HG03457 (cell line): ENCODE data around the gene TMEM187.
"Not testable (repeated sequence)": the region's sequence is repeated elsewhere in the genome, so short reads cannot be mapped to it uniquely, and the experiment has no call there.

Experiments used
- ATAC-seq: cut with Tn5 transposase; IDR thresholded peaks from one replicate; pipeline ENCODE4 v1.9.1; 2021; ENCODE audit warnings: moderate number of reproducible peaks; ENCODE audit not compliant: unreplicated experiment

Gene TMEM187

DNA sequence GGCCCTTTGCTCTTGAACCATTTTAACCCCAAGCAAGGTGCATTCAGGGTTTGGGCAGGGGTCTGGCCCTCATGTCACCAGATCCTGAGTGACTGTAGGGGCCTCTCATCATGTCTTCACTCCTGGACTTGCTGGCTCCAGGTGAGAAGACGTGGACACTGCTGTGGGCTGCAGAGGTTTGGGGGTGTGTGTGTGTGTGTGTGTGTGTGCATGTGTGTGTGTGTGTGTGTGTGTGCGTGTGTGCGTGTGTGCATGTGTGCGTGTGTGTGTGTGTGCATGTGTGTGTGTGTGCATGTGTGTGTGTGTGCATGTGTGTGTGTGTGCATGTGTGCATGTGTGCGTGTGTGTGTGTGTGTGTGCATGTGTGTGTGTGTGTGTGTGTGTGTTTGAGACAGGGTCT lies 21.8 kb downstream of the TMEM187 start:
- ATAC-seq = not testable (repeated sequence)

DNA sequence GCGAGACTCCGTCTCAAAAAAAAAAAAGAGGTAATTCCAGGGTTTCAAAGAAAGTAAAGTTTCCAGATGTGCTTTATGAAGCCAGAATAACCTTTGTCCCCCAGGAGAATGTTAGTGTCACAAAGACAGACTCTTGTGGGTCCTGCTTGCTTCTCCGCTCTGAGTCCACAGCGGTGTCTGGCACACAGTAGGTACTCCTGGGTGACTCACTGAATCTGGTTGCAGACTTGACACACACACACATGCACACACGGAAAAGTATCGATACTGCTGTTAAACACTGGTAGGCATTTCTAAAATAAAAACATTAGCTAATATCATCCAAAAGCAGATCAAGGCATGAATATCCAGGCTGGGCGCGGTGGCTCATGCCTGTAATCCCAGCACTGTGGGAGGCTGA lies 22.9 kb downstream of the TMEM187 start:
- no peak for ATAC-seq

DNA sequence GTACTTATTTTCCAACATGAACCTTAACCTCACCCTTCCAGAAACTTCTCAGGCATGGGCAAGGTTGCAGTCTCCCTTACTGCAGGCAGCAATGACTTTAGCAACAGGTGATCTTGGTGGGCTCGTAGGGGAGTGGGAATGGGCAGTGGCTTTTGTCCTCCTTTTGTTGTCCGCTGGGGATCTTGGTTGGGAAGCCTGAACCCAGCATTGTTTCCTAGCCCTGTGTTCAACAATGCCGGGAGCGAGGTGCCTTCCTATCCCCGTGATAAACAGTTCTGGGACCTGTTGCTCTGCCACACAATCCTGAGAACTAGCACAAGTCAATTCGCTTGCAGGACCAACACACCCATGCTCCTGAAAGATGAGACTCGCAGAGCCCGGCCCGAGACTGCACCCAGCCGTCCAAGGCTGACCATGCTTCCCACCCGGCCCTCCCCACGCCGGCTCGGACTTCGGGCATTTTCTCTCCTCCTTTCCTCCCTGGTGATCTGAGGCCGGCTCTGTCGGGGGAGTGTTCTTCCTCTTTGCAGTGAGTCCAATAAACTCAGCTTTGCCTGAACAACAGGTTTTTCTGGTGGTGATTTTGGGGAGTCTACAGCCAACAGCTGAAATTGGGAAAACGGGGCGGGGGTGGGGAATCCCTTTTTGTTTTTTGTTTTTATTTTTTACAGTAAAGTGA lies 26.9 kb downstream of the TMEM187 start:
- no peak for ATAC-seq

DNA sequence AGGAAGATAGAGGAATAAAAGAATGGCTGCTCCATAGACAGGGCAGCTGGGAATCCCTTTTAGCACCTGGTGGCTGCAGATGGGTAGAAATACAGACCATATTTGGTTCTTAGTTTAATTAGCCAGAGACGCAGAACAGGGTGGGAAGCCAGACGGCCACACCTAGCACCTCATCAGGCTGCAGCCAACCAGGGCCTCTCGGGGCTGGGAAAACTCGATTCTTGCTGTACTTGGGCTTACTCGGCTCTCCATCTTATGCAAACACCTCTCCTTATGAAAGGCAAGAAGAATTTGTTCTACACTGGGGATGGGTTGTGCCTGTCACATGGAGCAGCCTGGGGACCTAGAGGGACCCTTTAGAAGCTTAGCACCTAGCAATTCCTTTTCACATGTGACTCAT lies 27.5 kb downstream of the TMEM187 start:
- no peak for ATAC-seq

DNA sequence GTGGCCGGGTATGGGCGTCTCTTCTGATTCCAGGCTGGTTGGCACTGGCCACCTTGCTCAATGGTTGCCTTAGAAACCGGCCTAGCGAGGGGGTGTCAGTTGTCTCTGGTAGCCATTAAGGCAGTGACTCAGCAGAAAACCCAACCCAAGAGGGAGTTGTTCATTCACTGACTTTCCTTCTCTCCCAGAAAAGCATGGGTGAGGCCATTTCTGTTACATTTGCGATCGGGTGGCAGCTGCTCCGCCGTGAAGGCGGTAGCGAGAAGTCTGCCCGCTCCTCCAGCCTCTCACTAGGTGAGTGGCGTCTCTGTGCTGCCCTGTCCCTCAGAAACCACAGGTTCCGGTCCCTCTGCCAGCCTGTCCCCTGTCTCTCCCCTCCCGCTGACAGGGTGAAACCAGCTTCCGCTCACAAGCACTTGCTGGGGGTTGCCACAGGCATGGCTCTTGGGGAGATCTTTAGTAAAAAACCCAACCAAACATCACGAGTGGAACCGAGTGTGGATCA lies 29.7 kb downstream of the TMEM187 start:
- no peak for ATAC-seq

DNA sequence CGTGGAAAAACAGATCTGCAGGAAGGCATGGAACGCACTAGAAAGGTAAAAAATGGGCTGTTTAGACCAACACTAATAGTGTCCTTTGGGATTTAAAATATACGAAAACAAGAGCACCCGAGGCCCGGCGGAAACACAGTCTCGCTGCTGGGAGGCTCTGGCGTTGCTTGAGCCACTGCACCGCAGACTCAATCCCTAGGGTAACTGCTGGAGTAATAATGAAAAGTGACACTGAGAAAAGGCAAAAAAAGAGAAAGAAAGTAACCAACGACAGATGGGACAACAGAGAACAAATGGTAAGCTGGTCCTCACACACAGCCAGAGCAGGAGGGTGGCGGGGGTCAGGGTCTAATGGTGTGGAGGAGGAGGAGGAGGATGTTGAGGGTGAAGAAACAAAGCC lies 31.8 kb downstream of the TMEM187 start:
- no peak for ATAC-seq

DNA sequence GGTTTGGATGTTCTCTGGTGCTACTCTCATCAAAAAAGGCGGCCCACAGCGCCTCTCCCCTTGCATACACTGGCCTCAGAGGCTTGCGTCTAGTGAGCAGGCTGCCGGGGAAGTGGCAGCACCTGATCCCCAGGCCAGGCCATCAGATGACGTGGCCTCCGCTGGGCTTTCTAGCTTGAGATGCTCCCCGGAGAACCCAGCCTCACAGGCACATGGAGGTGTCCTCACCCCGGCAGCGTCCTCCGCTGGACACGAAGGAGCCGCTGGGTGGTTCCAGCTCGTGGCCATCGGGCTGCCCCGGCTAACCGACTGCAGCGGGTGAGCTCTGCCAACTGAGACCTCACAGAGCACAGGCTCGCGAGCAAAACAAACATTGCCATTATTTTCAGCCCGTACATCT lies 34.4 kb downstream of the TMEM187 start:
- ATAC-seq = no peak

DNA sequence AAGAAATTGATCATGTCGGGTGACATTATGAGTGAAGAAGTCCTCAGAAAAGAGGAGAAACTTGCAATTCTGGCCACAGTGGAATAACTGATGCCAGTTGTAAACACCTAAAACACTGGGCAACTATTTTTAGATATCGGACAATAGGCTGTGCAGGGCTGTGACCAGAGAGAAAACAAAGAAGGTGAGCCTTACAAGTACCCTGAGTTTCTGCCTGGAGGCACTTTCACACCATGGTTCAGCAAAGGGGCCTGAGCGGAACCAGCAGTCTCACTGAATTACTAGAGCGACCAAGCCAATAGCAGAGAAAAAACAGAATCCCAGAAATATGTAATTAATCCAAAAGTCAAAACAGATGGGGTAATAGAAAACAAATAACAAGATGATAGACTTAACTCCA lies 36.0 kb downstream of the TMEM187 start:
- ATAC-seq = no peak

DNA sequence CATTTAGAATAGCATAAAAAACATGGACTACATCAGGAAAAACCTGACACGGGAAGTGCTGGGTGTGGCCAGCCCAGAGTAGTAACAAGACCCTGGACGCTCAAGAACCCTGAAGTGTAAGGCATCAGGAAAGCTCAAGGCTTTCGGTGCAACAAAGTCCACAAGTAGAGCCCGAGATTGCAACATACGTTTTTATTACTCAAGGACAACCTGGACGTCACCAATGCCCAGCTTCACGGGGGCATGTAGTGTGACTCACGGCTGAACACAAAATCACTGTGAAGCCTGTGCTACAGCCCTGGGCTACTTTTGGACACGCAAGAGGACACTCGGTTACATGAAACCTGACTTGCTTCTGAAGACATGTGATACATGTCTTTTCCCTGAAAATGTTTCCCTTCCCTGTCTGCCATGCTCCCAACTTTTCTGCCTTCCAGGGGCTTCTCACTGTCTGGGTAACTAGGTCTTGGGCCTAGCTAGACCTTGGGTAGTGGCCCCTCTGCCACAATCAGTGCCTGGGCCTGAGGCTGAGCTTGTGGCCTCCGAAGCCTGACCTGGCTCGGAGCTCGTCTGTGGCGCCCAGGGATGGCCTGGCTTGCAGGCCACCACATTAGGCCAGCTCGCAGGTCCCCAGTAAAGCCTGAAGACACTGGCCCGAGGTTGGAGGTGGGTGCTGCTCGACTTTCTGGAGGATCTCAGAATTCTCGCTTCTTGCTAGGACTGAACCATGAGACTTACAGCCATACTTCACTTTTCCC lies 38.0 kb downstream of the TMEM187 start:
- ATAC-seq = no peak

DNA sequence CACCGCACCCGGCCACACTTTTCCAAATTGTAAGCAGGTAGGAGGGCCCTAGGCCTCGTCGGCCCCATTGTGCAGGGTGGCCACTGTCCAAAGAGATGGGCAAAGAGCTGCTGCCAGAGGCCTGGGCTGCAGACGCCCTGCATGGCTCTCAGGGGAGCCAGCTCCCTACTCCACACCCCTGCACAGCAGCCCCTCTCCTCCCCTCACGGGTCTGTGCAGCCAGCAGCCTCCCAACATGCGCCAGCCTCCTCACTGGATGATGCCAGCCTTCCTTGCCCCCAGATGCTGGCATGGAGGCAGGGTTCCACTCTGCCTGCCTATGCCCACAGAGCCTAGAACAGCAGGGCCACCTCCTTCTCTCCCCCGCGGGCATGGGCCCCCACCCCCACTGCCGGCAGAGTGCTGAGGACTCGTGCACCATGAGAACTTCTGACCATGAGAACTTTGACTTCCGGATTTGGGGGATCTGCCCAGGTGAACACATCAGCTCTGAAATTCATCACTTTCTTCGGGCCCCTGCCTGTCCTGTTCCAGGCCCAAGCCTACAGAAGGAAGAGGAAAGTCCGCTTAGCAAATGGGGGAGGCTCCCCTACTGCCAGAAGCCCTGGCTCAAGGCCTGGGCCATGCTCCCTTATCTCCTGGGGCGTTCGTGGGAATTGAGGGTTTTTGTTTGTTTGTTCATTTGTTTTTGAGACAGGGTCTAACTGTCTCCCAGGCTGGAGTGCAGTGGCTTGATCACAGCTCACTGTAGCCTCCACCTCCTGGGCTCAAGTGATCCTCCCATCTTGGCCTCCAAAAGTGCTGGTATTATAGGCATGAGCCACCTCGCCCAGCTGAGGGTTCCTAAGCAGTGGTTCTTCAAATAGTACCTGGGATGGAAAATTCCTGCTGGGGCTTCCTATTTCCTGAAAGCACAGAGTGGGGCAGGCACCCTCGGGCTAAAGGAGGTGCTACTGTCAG lies 39.1 kb downstream of the TMEM187 start:
- ATAC-seq = no peak

DNA sequence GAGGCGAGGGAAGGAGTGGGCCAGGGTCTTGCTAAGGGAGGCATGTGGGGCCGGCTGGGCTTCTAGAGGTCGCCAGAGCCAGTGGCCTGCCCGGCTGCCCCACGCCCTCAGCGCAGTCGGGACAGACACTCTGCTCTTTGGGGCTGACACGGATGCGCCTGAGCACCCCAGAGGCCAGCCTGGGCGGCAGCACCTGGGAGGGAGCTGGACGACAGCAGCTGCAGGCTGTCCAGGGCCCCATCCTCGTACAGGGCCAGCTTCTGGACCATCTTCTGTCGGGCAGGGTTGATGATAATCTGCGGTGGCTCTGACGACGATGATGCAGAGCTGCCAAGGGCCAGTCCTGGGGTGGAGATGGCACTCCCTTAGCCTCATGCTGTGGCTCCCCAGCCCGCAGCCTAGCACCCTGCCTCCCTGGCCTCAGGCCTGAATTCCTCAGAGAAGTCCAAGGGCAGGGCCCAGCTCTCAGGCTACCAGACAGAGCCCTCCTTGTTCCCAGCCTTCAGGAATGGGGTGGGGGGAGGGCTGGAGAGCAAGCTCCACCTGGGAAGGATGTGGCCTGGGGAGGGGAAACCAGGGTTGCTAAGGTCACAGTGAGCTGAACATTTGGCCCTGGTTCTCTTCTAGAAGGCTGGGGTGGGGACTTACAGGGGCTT lies 39.9 kb downstream of the TMEM187 start:
- ATAC-seq = no peak

DNA sequence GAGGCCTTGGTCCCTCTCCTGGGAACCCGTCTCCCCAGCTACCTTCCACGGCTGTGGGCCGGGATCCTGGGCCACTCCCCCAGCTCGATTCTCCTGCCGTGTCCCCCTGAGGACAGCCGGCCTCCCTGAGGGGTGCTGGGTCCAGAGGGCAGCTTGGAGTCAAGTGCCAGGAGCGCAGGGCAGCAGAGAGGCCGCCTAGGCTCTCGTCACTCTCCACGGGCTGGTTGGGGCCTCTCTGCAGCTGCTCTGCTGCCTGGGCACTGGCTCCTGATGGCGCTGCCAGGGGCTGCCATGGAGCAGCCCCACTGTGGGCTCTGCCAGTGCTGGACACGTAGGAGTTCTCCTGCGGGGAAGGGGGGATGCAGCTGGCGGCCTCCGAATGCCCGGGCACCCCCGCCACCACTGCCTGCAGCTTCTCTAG lies 40.5 kb downstream of the TMEM187 start:
- no peak for ATAC-seq

DNA sequence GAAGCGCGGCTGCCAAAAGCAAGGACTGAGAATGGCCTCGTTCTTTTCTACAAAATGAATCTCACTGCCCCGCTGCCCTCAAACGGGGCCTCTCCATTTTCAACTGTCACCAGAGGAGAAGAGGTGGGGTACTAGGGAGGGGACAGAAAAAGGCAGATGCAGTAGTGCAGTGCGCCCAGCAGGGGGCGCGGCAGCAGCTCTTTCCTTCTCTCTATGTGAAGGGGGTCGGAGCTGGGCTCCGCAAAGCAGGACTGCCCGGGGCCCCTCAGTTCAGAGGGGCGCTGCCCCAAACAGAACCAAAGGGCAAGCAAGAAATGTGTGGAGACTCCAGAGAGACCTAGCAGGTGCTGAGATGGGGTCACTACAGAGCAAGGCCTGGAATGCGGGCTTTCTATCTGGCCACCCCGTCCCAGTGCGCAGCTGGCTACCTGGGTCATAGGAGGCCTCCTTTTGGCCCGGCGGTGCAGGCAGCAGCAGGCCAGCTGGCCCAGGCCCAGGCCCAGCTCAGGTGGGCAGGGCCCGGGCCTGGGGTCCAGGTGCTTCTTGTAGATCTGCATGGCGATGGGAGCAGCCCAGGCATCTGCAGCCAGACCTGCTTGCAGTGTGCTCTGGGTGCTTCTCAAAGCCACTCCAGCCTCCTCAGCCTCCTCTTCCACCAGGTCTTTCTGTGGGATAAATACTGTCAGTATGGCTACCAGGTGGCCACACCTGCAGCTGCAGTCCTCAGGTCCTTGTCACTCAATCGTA lies 41.2 kb downstream of the TMEM187 start:
- no peak for ATAC-seq

DNA sequence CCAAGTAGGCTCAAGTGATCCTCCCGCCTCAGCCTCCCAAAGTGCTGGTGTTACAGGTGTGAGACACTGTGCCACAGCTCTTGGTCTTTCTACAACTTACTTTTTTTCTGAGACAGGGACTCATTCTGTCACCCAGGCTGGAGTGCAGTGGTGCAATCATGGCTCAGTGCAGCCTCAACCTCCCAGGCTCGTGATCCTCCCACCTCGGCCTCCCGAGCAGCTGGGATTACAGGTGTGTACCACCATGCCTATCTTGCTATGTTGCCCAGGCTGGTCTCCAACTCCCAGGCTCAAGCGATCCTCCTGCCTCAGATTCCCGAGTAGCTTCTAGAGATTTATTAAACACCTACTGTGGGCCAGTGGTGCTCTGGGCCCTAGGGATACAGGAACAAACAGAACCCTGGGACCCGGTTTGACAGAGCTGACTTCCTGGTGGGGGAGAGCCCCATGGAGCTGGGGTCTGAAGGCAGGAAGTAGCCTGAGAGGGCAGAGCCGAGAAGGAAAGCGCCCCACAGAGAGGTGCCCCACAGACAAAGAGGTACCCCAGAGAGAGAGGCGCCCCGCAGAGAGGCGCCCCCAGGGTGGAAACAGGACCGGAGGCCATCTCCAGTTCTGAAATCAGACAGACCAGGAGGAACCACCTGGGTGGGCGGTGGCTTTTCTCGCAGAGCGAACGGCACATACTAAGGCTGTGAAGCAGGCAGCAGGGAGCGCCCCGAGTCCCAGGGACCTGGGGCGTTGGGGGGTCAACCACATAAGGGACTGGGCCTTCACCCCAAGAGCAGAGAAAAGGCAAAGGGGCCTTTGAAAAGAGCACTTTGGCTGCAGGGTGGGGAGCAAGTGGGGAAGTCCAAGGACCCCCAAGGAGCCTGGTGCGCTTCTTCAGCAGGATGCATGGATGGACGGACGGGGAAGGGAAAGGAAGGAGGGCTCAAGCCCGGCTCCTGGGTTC lies 42.2 kb downstream of the TMEM187 start:
- ATAC-seq = no peak

DNA sequence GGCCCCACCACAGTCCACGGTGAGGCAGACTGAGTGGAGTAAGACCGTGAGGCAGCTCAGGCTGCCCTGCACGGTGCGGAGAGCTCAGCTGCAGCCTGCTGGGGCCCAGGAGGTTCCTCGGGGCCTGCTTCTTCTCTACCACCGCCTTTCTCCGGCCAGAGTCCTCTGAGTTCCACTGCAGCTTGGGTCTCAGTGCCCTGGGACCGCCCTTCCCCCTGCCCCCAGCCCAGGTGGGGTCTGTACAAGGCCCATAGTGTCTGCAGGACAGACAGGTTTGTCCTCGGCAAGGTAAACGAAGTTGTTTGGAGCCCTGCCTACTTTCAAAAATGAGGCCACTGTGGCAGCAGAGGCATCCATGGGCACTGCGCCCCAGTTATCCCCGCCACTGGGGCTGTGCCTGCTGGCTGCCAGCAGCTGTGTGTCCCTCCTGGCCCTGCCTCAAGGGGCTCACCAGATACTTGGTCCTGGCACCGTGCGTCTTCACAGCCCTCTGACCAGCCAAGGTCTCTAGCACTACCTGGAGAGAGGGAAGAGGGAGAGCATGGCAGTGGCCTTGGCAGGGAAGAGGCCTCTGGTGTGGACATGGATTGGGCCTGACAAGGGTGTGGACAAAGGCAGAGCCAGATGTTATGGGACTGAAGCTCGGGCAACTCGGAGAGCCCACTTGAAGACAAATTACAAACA lies 43.2 kb downstream of the TMEM187 start:
- no peak for ATAC-seq

DNA sequence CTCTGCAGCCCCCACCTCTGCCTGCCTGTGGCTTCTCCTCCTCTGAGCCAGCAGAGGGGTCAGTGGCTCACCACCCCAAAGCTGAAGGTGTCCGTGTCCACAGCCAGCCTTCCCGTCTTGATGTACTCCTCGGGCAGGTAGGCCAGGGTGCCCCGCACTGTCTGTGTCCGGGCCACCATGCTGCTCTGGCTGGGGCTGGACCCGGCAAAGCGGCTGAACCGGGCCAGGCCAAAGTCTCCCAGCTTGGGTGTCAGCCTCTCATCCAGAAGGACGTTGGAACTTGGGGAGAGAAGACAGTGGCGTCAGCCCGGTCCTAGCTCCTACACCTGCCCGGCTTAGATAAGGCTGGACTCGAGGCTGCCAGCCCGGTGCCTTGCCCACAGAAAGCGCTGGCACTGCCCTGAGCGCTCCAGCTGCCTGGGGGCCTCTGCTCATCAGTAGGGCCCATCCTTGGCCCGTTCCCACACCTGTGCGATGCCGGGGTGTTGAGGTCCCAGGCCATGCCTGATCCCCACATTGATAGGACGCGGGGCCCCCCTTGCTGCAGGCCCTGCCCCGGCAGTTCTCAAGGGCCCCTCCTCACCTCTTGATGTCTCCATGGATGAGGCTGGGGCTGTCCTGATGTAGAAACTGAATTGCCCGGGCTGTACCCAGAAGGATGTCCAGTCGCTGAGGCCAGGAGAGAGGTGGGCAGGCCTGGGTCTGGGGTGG lies 44.0 kb downstream of the TMEM187 start:
- no peak for ATAC-seq

DNA sequence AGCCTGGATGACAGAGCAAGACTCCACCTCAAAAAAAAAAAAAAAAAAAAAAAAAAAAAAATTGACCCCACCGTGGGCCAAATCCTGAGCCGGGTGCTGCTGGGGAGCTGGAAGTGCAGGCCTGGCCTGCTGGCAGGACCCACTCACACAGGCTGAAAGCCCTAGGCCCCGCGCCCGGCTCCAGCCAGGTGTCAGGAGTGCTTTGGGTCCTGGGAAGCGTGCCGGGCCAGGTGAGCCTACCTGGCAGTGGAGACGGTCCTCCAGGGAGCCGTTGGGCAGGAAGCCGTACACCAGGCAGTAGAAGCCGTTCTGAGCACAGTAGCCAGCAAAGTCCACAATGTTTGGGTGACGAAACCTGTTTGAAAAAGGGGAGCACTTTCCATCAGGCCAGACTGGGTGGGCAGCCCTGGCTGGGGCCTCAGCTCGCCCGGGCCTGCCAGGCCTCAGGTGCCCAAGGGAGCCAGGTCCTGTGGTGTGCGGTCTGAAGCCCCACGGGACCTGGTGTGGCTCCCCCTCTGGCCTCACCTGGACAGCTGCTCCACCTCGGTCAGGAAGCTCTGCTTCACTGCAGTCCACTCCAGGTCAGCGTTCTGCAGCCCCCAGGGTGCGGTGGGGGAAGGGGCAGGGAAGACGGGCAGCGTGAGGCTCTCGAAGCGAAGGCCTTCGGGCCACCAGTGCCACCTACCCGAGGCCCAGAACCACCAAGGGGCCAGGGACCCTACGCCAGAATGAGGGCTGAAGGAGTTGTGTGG lies 45.4 kb downstream of the TMEM187 start:
- no peak for ATAC-seq
